HCT116 (cell line): Measurements from ENCODE around the gene ADARB2.

Source experiments
- CEBPB ChIP-seq: IDR thresholded peaks from 2 replicates; pipeline ENCODE4 v1.6.1; 2012; ENCODE audit warnings: low read depth
- EZH2 ChIP-seq: fragments of 200-600 bp; sonication (generic); IDR thresholded peaks from 2 replicates; pipeline ENCODE4 v1.6.1; 2017; ENCODE audit warnings: antibody characterized with exemption, mixed run types
- EZH2phosphoT487 ChIP-seq: fragments of 200-600 bp; IDR thresholded peaks from 2 replicates; pipeline ENCODE4 v1.6.1; 2018; ENCODE audit warnings: antibody characterized with exemption, borderline replicate concordance
- POLR2A ChIP-seq: IDR thresholded peaks from 2 replicates; pipeline ENCODE4 v1.7.0; 2011; ENCODE audit warnings: borderline replicate concordance; ENCODE audit not compliant: insufficient read depth, insufficient read length; ENCODE audit errors: extremely low read depth
- POLR2AphosphoS5 ChIP-seq: IDR thresholded peaks from 2 replicates; pipeline ENCODE4 v1.6.1; 2011; ENCODE audit warnings: mild to moderate bottlenecking, low read depth, low read length, moderate library complexity
- RAD21 ChIP-seq: IDR thresholded peaks from 2 replicates; pipeline ENCODE4 v1.6.1; 2012; ENCODE audit warnings: low read depth, mild to moderate bottlenecking
- SIN3A ChIP-seq: IDR thresholded peaks from 2 replicates; pipeline ENCODE4 v1.6.1; 2012; ENCODE audit warnings: low read depth
- TF ChIP-seq, protein P1 (sequence below), 3 experiments: fragments of 200-600 bp in 1 of 3; sonication (generic) in 1 of 3; IDR thresholded peaks in 2 of 3; conservative IDR thresholded peaks in 1 of 3; 2 replicates each; pipeline ENCODE4 v1.5.1; 2012 to 2017; ENCODE audit warnings: low read depth in 2 of 3, low read length in 2 of 3, antibody characterized with exemption in 1 of 3, borderline replicate concordance in 1 of 3, control low read depth in 1 of 3, mild to moderate bottlenecking in 1 of 3, mixed read lengths in 1 of 3, mixed run types in 1 of 3, moderate library complexity in 1 of 3; ENCODE audit not compliant: insufficient read depth in 1 of 3
- TF ChIP-seq, protein P2 (sequence below): IDR thresholded peaks from 2 replicates; pipeline ENCODE4 v1.6.1; 2012

DNA sequence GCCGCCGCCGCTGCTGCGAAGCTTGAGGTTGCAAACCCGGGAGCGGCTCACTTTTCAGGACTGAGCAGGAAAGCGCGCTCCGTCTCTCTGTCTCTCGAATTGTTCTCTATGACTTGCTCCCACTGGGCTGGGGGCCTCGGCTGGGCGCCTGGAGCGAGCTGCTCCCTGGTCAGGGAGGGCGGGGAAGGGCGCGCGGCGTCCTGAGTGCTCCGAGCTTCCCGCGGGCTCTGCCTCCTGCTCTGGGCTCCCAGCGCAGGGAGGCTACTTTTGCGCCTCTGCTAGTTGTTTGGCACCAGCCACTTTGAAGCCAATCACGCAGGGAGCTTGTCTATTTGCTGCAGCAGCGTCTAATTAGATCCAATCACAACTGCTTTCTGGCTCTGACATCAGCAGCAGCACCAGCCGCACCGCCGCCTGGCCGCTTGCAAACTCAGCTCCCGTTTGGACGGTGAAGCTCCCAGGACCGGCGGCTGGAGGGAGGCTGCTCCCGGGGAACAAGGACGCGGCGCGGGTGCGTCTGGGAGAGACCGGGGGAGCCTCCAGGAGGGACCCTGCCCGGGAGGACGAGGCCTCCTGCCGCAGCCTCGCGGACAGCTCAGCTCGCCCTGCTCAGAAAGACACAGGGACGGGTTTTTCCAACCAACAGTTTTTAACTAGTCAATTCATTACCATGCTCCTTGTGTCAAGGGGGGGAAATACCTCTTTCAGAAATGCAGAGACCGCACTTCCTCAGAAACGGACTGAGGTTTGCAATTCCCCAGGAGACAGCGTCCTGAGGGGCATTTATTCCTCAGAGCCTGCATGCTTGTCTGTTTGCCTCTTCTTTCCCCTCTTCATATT lies at the start of gene ADARB2:
- TF ChIP-seq, protein P1, sequence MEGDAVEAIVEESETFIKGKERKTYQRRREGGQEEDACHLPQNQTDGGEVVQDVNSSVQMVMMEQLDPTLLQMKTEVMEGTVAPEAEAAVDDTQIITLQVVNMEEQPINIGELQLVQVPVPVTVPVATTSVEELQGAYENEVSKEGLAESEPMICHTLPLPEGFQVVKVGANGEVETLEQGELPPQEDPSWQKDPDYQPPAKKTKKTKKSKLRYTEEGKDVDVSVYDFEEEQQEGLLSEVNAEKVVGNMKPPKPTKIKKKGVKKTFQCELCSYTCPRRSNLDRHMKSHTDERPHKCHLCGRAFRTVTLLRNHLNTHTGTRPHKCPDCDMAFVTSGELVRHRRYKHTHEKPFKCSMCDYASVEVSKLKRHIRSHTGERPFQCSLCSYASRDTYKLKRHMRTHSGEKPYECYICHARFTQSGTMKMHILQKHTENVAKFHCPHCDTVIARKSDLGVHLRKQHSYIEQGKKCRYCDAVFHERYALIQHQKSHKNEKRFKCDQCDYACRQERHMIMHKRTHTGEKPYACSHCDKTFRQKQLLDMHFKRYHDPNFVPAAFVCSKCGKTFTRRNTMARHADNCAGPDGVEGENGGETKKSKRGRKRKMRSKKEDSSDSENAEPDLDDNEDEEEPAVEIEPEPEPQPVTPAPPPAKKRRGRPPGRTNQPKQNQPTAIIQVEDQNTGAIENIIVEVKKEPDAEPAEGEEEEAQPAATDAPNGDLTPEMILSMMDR (IDR thresholded peaks at IDR 0.05 in 2 of 3, conservative IDR thresholded peaks at IDR 0.05 in 1 of 3; ENCODE audit: borderline replicate concordance in 1 of 3, insufficient read depth in 1 of 3, low read depth in 2 of 3, low read length in 2 of 3): no peak
- no peak for TF ChIP-seq EZH2phosphoT487
- TF ChIP-seq POLR2A: no peak
- TF ChIP-seq CEBPB: no peak
- no peak for TF ChIP-seq POLR2AphosphoS5
- TF ChIP-seq RAD21: no peak
- TF ChIP-seq, protein P2, sequence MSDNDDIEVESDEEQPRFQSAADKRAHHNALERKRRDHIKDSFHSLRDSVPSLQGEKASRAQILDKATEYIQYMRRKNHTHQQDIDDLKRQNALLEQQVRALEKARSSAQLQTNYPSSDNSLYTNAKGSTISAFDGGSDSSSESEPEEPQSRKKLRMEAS: no peak
- no peak for TF ChIP-seq EZH2
- no peak for TF ChIP-seq SIN3A
